PFSK-1 (cell line): Measurements from ENCODE around the gene CTNNA3.

Source experiments
- FOXP2 ChIP-seq: optimal IDR thresholded peaks from 2 replicates; pipeline ENCODE3; 2011; ENCODE audit warnings: borderline replicate concordance, control low read depth, inconsistent platforms; ENCODE audit not compliant: insufficient read depth; ENCODE audit errors: extremely low read length, extremely low read depth
- POLR2AphosphoS5 ChIP-seq: IDR thresholded peaks from 2 replicates; pipeline ENCODE4 v1.6.1; 2012; ENCODE audit warnings: low read depth, mild to moderate bottlenecking, control low read depth, low read length, moderate library complexity
- REST ChIP-seq, 2 experiments: IDR thresholded peaks; 2 replicates each; pipeline versions ENCODE4 v1.6.1 to v1.8.0; 2011 to 2012; ENCODE audit warnings: low read depth in 2 of 2, low read length in 2 of 2, control low read depth in 1 of 2, inconsistent platforms in 1 of 2, mild to moderate bottlenecking in 1 of 2, moderate library complexity in 1 of 2; ENCODE audit not compliant: insufficient read depth in 1 of 2
- SIN3A ChIP-seq: IDR thresholded peaks from 2 replicates; pipeline ENCODE4 v1.6.1; 2012; ENCODE audit warnings: mild to moderate bottlenecking, low read length, moderate library complexity, borderline replicate concordance; ENCODE audit not compliant: insufficient read depth
- TAF1 ChIP-seq: IDR thresholded peaks from 2 replicates; pipeline ENCODE4 v1.6.1; 2012; ENCODE audit warnings: low read length, control low read depth, borderline replicate concordance; ENCODE audit not compliant: insufficient read depth

CTNNA3 gene

GRCh38 chr10:67573484-67573883 lies 122.5 kb downstream of the CTNNA3 start:
- TF ChIP-seq FOXP2: no peak
- no peak for TF ChIP-seq TAF1
- TF ChIP-seq POLR2AphosphoS5: no peak
- no peak for TF ChIP-seq REST (IDR thresholded peaks at IDR 0.05; ENCODE audit: insufficient read depth in 1 of 2, low read depth in 2 of 2, low read length in 2 of 2)

- TF ChIP-seq REST (IDR thresholded peaks at IDR 0.05; ENCODE audit: insufficient read depth in 1 of 2, low read depth in 2 of 2, low read length in 2 of 2) (no peak), TAF1 (no peak), SIN3A (no peak), POLR2AphosphoS5 (no peak), FOXP2 (no peak)
Observed at GRCh38 chr10:67571503-67571902, 124.5 kb downstream of the CTNNA3 start.

GRCh38 chr10:67553254-67553653 lies 142.7 kb downstream of the CTNNA3 start:
- TF ChIP-seq POLR2AphosphoS5: no peak
- no peak for TF ChIP-seq SIN3A
- TF ChIP-seq TAF1: no peak
- TF ChIP-seq REST (IDR thresholded peaks at IDR 0.05; ENCODE audit: insufficient read depth in 1 of 2, low read depth in 2 of 2, low read length in 2 of 2): no peak
- no peak for TF ChIP-seq FOXP2

GRCh38 chr10:67550838-67551402 lies 145.1 kb downstream of the CTNNA3 start:
- no peak for TF ChIP-seq REST (IDR thresholded peaks at IDR 0.05; ENCODE audit: insufficient read depth in 1 of 2, low read depth in 2 of 2, low read length in 2 of 2)
- no peak for TF ChIP-seq SIN3A
- no peak for TF ChIP-seq POLR2AphosphoS5
- no peak for TF ChIP-seq FOXP2
- TF ChIP-seq TAF1: no peak

DNA sequence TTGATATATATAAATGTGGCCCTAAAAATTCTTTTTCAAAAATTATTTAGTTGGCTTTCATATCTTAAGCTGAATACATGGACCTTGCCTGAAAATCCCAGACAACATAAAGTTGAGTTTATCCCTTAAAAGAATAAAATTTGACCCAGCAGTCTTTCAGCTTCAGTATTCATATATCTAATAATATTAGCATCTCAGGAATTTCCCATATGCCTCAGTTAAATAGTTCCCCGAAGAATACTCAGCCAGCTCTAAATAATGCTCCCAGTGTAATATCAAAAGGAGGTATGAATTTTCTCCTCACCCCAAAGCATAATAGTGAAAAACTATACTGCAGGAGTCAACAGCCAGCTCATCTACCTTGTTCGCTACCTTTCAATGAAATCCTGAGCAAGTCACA lies 145.9 kb downstream of the CTNNA3 start:
- TF ChIP-seq TAF1 (no peak), SIN3A (no peak)
